Retinal pigment epithelial cell (primary cell): ENCODE results near the gene HINT2.

ENCODE experiments used
- DNase-seq: peaks from one replicate; pipeline ENCODE4 v3.0.0-alpha.2; 2010; ENCODE audit warnings: low read depth
- H3K4me3 ChIP-seq: 2 replicates; pipeline ENCODE4 v1.5.1; 2011; ENCODE audit warnings: mild to moderate bottlenecking, low read length, control low read depth, moderate library complexity
- TF ChIP-seq, protein P1 (sequence below): conservative IDR thresholded peaks from 2 replicates; pipeline ENCODE4 v1.5.1; 2011; ENCODE audit warnings: low read depth, low read length, control low read depth, inconsistent platforms

Gene HINT2

DNA sequence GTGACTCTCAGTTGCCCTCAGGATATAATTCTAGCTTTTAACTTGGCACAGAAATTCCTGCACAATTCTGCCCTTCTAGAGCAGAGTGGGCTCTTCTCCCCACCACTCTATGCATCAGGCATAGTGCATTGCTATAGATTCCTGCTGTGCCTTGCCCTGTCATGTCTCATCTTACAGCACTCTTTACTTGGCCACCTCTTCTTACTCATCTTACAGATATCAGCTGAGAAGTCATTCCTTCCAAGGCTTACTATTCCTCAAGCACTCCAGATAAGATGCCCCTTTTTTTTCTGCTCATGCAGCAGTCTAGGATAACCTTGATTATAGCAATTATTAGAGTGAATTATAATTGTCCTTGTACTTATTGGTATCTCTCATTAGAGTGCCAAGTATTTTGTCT, 8.1 kb upstream of the HINT2 start:
- DNase-seq, result no peak
- H3K4me3 ChIP-seq, result no peak overlapping the region
- TF ChIP-seq, protein P1, sequence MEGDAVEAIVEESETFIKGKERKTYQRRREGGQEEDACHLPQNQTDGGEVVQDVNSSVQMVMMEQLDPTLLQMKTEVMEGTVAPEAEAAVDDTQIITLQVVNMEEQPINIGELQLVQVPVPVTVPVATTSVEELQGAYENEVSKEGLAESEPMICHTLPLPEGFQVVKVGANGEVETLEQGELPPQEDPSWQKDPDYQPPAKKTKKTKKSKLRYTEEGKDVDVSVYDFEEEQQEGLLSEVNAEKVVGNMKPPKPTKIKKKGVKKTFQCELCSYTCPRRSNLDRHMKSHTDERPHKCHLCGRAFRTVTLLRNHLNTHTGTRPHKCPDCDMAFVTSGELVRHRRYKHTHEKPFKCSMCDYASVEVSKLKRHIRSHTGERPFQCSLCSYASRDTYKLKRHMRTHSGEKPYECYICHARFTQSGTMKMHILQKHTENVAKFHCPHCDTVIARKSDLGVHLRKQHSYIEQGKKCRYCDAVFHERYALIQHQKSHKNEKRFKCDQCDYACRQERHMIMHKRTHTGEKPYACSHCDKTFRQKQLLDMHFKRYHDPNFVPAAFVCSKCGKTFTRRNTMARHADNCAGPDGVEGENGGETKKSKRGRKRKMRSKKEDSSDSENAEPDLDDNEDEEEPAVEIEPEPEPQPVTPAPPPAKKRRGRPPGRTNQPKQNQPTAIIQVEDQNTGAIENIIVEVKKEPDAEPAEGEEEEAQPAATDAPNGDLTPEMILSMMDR, result no peak

DNA sequence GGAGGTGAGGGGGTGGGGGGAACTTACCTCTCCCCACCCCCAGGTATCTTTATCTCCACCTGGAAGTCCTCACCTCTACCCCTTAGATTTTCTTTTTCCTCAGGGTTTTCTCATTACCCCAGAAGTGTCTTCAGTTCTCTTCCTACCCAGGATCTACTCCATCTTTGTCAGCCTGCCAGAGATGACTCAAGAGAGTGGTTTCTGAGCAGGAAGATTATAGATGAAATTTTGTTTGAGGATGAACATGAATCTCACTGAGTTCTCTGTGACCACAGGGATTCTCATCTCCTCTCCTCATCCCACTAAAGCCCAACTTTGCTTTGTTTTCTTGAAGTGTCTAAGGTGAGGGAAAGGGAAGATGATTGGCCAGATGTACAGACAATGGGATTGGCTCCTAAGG, 5.2 kb upstream of the HINT2 start:
- TF ChIP-seq, protein P1, result no peak
- no peak for DNase-seq
- H3K4me3 ChIP-seq, result no peak overlapping the region

DNA sequence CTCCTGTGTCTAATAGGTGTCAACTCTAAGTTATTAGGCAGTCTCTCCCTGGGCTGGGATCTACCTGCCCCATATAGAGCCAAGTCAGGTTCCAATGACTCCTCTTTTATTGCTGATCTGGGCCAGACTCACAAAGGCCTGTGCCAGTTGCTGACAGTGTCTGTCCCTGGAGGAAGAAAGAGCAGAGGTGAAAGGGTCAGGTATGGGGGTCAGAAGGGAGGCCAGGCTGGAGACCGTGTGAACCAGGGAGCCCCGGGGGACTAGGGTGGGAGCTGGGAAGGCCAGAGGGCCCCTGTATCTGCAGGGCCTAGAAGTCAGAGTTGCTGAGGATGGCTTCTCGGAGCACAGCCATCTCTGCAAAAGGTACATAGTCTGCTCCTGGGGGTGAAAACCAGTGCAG, 3.5 kb upstream of the HINT2 start:
- TF ChIP-seq, protein P1, result no peak
- no peak for DNase-seq
- no peak overlapping the region for H3K4me3 ChIP-seq

DNA sequence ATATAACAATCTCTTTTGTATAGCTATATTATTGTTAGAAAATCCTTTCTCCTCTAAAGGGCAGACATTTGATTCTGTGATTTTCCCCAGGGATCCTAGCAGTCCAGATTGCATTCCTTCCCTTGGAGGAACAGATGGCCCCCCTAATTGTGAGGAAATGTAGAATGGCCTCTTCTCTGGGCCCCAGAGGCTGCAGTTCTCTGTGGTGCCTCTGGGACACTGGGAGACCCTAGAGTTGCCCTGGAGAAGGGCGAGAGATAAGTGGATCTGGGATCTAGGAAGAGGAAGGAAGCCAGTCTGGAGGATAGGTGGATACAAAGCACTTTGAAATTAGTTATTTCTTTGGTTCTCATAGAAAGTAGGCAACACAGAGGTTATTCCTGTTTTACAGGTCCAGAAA, 1.9 kb upstream of the HINT2 start:
- DNase-seq, result no peak
- TF ChIP-seq, protein P1, result no peak
- H3K4me3 ChIP-seq, result no peak overlapping the region

DNA sequence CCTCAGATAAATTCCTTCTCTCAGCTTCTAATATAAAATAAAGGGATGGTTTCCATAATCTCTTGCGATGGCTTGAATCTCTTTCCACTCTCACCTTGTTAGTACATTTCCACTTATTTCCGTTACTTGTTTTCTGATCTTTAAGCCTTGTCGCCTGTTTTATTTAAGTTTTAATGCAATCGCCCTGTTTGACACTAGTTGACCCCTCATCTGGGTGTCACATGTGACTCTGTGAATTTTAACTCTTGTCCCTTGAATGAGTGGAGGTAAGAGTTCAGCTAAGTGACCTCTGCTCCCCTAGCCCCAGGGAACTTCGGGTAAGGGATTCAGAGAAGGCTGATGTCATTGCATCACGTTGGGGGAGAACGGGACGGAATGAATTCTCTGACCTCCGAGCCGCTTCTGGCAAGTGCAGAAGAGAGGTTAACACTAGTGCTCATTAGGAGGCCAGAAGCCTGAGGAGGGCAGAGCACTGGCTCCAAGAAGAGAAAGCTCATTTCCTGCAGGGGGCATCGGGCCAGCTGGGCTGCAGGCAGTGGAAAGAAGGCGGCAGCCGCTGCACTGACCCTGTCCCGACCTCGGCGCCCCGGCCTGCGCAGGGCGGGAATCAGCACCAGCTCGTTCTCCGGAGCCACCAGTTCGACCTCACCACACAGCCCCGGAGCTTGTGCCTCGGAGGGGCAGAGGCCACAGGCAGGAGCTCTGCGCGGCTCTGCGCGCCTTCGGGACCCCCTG, 569 bp downstream of the HINT2 start:
- peak overlapping the region; percentile 78 for H3K4me3 ChIP-seq
- TF ChIP-seq, protein P1, result peak; percentile 52
- DNase-seq, result no peak

DNA sequence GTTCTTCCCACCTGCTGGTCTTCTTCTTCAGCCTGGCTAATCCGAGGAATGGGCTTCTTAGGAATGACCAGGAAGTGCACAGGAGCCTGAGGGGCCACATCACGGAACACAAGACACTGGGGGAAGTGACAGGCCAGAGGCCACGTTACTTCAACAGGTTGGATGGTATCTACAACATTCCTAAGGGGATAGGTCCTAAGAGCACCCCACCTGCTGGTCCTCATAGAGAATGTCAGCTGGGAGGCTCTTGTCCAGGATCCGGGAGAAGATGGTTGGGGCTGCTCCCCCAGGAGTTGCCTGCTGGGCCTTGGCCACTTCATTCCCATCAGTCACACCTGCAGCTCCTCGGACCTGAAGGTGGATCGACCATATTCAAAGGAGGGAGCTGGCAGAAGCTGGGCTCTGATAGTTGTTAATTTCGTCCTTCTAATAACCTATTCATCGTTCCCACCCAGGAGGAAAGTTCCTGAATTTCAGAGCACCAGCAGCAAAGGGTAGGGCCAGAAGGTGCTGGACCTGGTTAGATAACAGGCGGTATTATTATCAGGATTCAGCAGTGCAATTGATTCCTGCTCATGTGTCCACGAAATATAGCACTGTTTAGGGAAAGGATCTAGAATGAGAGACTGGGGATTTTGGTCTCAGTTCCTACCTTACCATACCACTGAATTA, 1.3 kb downstream of the HINT2 start:
- DNase-seq, result no peak
- H3K4me3 ChIP-seq, result no peak overlapping the region
- TF ChIP-seq, protein P1, result peak; percentile 56

DNA sequence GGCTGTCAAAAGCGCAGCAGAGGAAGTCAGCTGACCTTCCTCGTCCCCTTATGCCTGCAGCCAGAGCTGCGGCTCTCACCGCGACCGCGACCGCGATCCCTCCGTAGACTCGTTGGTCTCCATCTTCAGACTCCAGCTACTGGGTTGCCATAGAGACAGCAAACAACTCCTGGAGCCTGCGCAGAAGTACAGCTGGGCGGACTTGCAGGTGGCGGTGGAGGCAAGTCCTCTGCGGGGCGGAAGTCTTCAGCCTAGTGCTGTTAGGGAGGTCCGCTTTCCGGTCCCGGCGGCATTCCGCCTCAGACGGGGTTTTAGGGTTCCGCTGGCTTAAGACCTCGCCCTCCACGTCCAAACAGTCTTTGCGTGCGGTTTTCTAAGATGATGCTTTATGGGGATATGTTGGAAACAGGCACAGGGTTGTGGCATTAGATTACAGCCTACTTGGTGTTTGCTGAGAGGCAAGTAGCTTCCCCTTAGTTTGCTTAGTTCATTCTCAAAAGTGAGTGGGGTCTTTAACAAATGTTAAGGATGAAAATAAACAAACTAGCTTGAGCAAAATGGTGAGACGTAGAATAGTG, 2.7 kb downstream of the HINT2 start, which contains the start of gene SPAG8:
Gene SPAG8 (minus strand): TSS at position 238 of the 578 bp plus-strand sequence. CDS start 115 bp downstream, at position 123.
- TF ChIP-seq, protein P1, result no peak
- DNase-seq, result peak; percentile 76
- H3K4me3 ChIP-seq, result peak within 1 kb of the TSS; percentile 67
